ENCODE results near the gene GFPT1. TPM values are rescaled to one million over a fixed set of nuclear protein-coding genes. Genes with fewer than 3 reads are reported as not detected.

Gene GFPT1
- total RNA-seq, 3 donors from 2014 or later: 26.7 to 46.0 (median 45.2) TPM

DNA sequence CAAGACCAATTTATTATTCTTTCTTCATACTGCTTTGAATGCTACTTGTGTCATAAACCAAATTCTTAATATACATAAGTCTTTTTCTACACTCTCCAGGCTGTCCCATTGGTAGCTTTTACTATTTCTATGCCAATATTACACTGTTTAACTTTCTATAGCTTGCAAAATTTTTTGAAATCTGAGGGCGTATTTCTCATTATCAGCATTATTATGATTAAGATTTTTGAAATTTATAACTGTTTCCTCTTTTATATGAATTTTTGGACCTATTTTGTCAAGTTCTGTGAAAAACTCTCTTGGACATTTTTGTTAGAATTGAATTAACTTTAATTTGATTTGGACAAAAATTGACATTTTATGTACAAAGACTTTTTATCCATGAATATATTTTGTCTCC is 98.6 kb downstream of the GFPT1 start:
- H3K27ac ChIP-seq: no peak overlapping the region
- no peaks in the 10 kb centered on the region for H3K27me3 ChIP-seq
- DNase-seq (ENCODE audit: low spot score in 2 of 2): no peak
- peaks cover 0 to 8% of the 10 kb centered on the region in 2 donors for H3K4me1 ChIP-seq
- H3K4me3 ChIP-seq: no peak overlapping the region
- no peaks in the 10 kb centered on the region for H3K9me3 ChIP-seq
- no peaks in the 10 kb centered on the region for H3K36me3 ChIP-seq
- intact Hi-C loops (cut with DNase I; ENCODE audit: low total_unique reads): no loop called here
- no peak for TF ChIP-seq POLR2AphosphoS5 (IDR thresholded peaks at IDR 0.05)
- TF ChIP-seq, protein P1, sequence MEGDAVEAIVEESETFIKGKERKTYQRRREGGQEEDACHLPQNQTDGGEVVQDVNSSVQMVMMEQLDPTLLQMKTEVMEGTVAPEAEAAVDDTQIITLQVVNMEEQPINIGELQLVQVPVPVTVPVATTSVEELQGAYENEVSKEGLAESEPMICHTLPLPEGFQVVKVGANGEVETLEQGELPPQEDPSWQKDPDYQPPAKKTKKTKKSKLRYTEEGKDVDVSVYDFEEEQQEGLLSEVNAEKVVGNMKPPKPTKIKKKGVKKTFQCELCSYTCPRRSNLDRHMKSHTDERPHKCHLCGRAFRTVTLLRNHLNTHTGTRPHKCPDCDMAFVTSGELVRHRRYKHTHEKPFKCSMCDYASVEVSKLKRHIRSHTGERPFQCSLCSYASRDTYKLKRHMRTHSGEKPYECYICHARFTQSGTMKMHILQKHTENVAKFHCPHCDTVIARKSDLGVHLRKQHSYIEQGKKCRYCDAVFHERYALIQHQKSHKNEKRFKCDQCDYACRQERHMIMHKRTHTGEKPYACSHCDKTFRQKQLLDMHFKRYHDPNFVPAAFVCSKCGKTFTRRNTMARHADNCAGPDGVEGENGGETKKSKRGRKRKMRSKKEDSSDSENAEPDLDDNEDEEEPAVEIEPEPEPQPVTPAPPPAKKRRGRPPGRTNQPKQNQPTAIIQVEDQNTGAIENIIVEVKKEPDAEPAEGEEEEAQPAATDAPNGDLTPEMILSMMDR (IDR thresholded peaks at IDR 0.05): no peak
- no peak for TF ChIP-seq POLR2A (IDR thresholded peaks at IDR 0.05)

DNA sequence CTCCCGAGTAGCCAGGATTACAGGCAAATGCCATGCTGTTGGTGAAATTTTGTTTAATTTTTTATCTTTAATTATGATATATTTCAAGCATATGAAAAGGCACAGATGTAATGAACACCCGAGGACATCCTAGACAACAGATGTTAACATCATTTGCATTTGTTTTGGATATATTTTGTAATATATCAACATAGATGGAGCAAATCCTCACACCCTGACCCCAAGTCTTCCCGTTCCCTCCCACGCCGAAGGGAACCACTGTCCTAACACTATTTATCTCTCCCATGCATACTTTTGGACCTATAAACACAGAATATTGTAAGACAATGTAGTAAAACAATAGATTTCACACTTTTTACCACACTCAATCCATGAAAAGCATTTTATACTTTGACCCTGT is 99.5 kb downstream of the GFPT1 start:
- Histone ChIP-seq H3K27me3 (no peaks in the 10 kb centered on the region), H3K27ac (no peak overlapping the region), H3K4me3 (no peak overlapping the region), H3K4me1 (peaks cover 0 to 8% of the 10 kb centered on the region in 2 donors), H3K9me3 (no peaks in the 10 kb centered on the region), H3K36me3 (no peaks in the 10 kb centered on the region)
- no peak for DNase-seq (ENCODE audit: low spot score in 2 of 2)
- TF ChIP-seq POLR2A (IDR thresholded peaks at IDR 0.05) (no peak), POLR2AphosphoS5 (IDR thresholded peaks at IDR 0.05) (no peak)
- intact Hi-C loops (cut with DNase I; ENCODE audit: low total_unique reads): no loop called here

DNA sequence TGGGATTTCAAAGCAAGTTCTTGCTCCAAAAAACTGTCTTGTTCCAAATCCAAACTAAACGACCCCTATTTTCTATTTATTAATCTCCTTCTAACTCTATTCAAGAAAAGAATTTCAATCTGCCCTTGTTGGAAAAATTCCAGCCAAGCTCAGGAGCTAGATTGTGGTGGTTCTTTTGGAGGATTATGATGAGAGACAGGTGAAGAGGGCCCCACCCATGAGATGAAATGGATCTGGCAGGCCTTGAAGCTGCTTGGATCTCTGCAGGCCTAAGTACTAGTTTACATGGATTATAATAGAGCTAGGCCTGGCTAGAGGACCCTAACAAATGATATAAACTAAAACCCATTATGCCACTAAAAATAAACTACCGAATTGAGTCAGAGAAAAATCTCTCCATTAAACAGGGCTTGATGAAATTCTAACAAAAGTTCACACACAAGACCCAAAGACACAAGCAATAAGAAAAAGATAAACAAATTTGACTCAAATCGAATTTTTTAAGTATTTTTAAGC is 101.6 kb downstream of the GFPT1 start:
- no peak overlapping the region for H3K27ac ChIP-seq
- TF ChIP-seq POLR2AphosphoS5 (IDR thresholded peaks at IDR 0.05): no peak
- TF ChIP-seq, protein P1 (IDR thresholded peaks at IDR 0.05): no peak
- TF ChIP-seq POLR2A (IDR thresholded peaks at IDR 0.05): no peak
- H3K36me3 ChIP-seq: no peaks in the 10 kb centered on the region
- no peaks in the 10 kb centered on the region for H3K4me1 ChIP-seq
- H3K4me3 ChIP-seq: no peak overlapping the region
- intact Hi-C loops (cut with DNase I; ENCODE audit: low total_unique reads): no loop called here
- no peak for DNase-seq (ENCODE audit: low spot score in 2 of 2)
- H3K9me3 ChIP-seq: no peaks in the 10 kb centered on the region
- no peaks in the 10 kb centered on the region for H3K27me3 ChIP-seq

DNA sequence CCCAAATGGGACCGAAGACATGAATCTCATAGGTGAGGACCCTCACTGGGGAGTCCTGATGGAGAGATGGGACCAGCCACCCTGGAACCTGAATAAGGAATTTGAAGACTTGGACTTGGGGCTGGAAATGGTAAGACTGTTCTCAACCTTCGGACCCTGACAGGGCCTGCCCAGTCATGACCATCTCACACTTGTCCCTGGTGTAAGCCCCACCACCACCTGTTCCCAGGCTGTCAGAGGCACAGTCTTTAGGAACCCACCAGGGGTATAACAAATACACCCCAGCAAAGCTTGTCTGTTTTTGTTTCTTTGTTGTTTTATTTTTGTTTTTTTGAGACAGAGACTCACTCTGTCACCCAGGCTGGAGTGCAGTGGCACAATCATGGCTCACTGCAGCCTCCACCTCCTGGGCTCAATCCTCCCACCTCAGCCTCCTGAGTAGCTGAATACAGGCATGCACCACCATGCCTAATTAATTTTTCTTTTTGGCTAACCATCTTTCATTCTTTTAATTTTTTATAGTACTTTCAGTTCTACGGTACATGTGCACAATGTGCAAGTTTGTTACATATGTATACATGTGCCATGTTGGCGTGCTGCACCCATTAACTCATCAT is 106.1 kb downstream of the GFPT1 start:
- TF ChIP-seq, protein P1 (IDR thresholded peaks at IDR 0.05): no peak
- TF ChIP-seq POLR2AphosphoS5 (IDR thresholded peaks at IDR 0.05) (no peak), POLR2A (IDR thresholded peaks at IDR 0.05) (no peak)
- no peak overlapping the region for H3K4me3 ChIP-seq
- no peaks in the 10 kb centered on the region for H3K4me1 ChIP-seq
- H3K9me3 ChIP-seq: no peaks in the 10 kb centered on the region
- no peaks in the 10 kb centered on the region for H3K27me3 ChIP-seq
- no peaks in the 10 kb centered on the region for H3K36me3 ChIP-seq
- H3K27ac ChIP-seq: no peak overlapping the region
- no peak for DNase-seq (ENCODE audit: low spot score in 2 of 2)
- intact Hi-C loops (cut with DNase I; ENCODE audit: low total_unique reads): no loop called here

DNA sequence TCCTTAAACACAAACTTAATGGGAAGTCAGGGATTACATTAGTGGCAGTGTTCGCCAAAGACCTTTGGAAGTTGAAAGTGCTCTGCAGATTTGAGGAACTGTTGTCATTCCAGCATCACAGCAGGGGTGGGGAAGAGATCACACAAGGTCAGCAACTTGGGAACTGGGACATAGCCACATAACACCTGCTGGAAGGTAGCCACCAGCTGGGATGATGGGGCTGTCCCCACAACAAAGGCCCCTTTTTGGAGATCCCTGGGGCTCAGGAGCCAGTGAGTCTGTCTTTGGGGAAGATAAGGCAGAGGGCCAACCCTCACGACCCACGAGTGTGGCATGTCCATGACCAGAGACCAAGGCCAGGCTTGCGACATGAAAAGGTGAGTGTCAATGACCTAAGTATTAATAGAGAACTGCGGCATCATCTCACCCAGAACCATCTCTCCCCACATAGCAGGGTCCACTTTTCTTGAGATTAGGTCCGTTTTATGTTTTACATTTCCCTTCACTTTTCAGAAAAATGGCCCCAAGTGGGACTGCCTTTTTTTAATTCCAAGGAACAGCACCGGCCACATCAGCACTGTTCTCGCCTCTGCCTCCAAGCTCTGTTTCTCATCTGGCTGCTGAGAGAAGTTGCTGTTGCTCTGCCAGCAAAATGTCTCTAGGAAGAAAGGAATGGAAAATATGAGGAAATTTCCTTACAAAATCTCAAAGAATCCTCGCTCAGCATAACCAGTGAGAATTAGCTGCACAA is 106.9 kb downstream of the GFPT1 start:
- Histone ChIP-seq H3K9me3 (no peaks in the 10 kb centered on the region), H3K36me3 (no peaks in the 10 kb centered on the region), H3K4me1 (no peaks in the 10 kb centered on the region), H3K4me3 (no peak overlapping the region), H3K27ac (no peak overlapping the region), H3K27me3 (no peaks in the 10 kb centered on the region)
- DNase-seq (ENCODE audit: low spot score in 2 of 2): no peak
- intact Hi-C loops (cut with DNase I; ENCODE audit: low total_unique reads): no loop called here
- TF ChIP-seq, protein P1 (IDR thresholded peaks at IDR 0.05): no peak
- TF ChIP-seq POLR2A (IDR thresholded peaks at IDR 0.05) (no peak), POLR2AphosphoS5 (IDR thresholded peaks at IDR 0.05) (no peak)
